GM18873 (cell line): Measurements from ENCODE around the gene KIF1B.

ENCODE experiments used
- ATAC-seq: cut with Tn5 transposase; IDR thresholded peaks from one replicate; pipeline ENCODE4 v1.9.1; 2021; ENCODE audit warnings: mild to moderate bottlenecking, moderate library complexity, moderate number of reproducible peaks; ENCODE audit not compliant: unreplicated experiment, low FRiP score

Gene KIF1B

GRCh38 chr1:10209905-10210810, at the start of gene KIF1B:
Gene KIF1B, plus strand, starts transcription at chr1:10210570. Its CDS starts 21,759 bp downstream, at chr1:10232329.
- peak; percentile 90 for ATAC-seq

GRCh38 chr1:10160907-10161490, 49.4 kb upstream of the KIF1B start:
- no peak for ATAC-seq

GRCh38 chr1:10161541-10162290, 48.7 kb upstream of the KIF1B start:
- ATAC-seq = no peak

GRCh38 chr1:10168912-10169514, 41.4 kb upstream of the KIF1B start:
- ATAC-seq = no peak

- no peak for ATAC-seq
Measured at GRCh38 chr1:10170239-10170574, 40.2 kb upstream of the KIF1B start.

- no peak for ATAC-seq
Measured at GRCh38 chr1:10171105-10171767, 39.1 kb upstream of the KIF1B start.

GRCh38 chr1:10171995-10172669, 38.2 kb upstream of the KIF1B start:
- no peak for ATAC-seq

GRCh38 chr1:10173582-10173981, 36.8 kb upstream of the KIF1B start:
- ATAC-seq = no peak

GRCh38 chr1:10177876-10178275, 32.5 kb upstream of the KIF1B start:
- ATAC-seq = no peak

- no peak for ATAC-seq
Measured at GRCh38 chr1:10178597-10179405, 31.6 kb upstream of the KIF1B start.

GRCh38 chr1:10179406-10180091, 30.8 kb upstream of the KIF1B start:
- ATAC-seq = no peak

GRCh38 chr1:10181154-10181553, 29.2 kb upstream of the KIF1B start:
- no peak for ATAC-seq

- ATAC-seq = no peak
Measured at GRCh38 chr1:10185759-10186158, 24.6 kb upstream of the KIF1B start.

- no peak for ATAC-seq
Measured at GRCh38 chr1:10186331-10187025, 23.9 kb upstream of the KIF1B start.

- ATAC-seq = no peak
Measured at GRCh38 chr1:10187026-10187334, 23.4 kb upstream of the KIF1B start.

GRCh38 chr1:10188133-10188650, 22.2 kb upstream of the KIF1B start:
- ATAC-seq = no peak

GRCh38 chr1:10189659-10190058, 20.7 kb upstream of the KIF1B start:
- no peak for ATAC-seq

- no peak for ATAC-seq
Measured at GRCh38 chr1:10192263-10192662, 18.1 kb upstream of the KIF1B start.
